Prostate gland (tissue), 2 donors: ENCODE measurements around the gene EDDM13. TPM values are rescaled to one million over a fixed set of nuclear protein-coding genes. Genes with fewer than 3 reads are reported as not detected.
"Not testable (repeated sequence)": the region's sequence is repeated elsewhere in the genome, so short reads cannot be mapped to it uniquely, and the experiment has no call there.

Source experiments
- DNase-seq: peaks from one replicate; pipeline ENCODE4 v3.0.0-alpha.2; 2019; ENCODE audit warnings: low spot score
- H3K27ac ChIP-seq, 2 donors: fragments of 200-600 bp; sonication (generic); 2 replicates each; pipeline ENCODE4 v1.5.1; 2017 to 2019
- H3K27me3 ChIP-seq: fragments of 200-600 bp; sonication (generic); replicated peaks from 2 replicates; pipeline ENCODE4 v1.5.1; 2019; ENCODE audit not compliant: insufficient read depth
- H3K36me3 ChIP-seq, 2 donors: fragments of 200-600 bp; sonication (generic); 1 replicate in 1 of 2; 2 replicates in 1 of 2; pipeline versions ENCODE4 v1.5.1 to v1.8.1; 2017 to 2019
- H3K4me1 ChIP-seq: fragments of 200-600 bp; sonication (generic); replicated peaks from 2 replicates; pipeline ENCODE4 v1.5.1; 2019
- H3K4me3 ChIP-seq, 2 donors: fragments of 200-600 bp; sonication (generic); 2 replicates each; pipeline ENCODE4 v1.5.1; 2017 to 2019
- H3K9me3 ChIP-seq: fragments of 200-600 bp; sonication (generic); 2 replicates; pipeline ENCODE4 v1.5.1; 2017
- POLR2A ChIP-seq: fragments of 450-650 bp; IDR thresholded peaks from one replicate; pipeline ENCODE4 v1.6.1; 2016; ENCODE audit warnings: antibody characterized with exemption, mild to moderate bottlenecking
- POLR2AphosphoS5 ChIP-seq: sonication (generic); formaldehyde crosslinking; IDR thresholded peaks from one replicate; pipeline ENCODE4 v1.6.1; 2017; ENCODE audit warnings: antibody characterized with exemption
- WGBS: methylation state at CpG from one replicate; pipeline ENCODE4 v1.1.5; 2018; 5-methylcytosine and 5-hydroxymethylcytosine counted together
- intact Hi-C: fragments of 100-400 bp; cut with DNase I; formaldehyde crosslinking; loops from one replicate; pipeline ENCODE4 v1.14.2; 2022
- total RNA-seq, 2 donors: library from RNA; depleted of rRNA; stranded (reverse); fragments of >200 nt; gene quantifications; one replicate each; pipeline ENCODE4 v1.1.0, GENCODE V29; 2016
- TF ChIP-seq, protein P1 (sequence below), 4 experiments: fragments of 200-600 bp in 2 of 4; fragments of 450-650 bp in 2 of 4; sonication (generic) in 2 of 4; IDR thresholded peaks; 1 replicate in 3 of 4; 2 replicates in 1 of 4; pipeline ENCODE4 v1.5.1; 2016 to 2019; ENCODE audit warnings: antibody characterized with exemption in 4 of 4, mild to moderate bottlenecking in 2 of 4, moderate library complexity in 2 of 4

Gene EDDM13
- total RNA-seq, 2 donors from 2014 or later: not detected

DNA sequence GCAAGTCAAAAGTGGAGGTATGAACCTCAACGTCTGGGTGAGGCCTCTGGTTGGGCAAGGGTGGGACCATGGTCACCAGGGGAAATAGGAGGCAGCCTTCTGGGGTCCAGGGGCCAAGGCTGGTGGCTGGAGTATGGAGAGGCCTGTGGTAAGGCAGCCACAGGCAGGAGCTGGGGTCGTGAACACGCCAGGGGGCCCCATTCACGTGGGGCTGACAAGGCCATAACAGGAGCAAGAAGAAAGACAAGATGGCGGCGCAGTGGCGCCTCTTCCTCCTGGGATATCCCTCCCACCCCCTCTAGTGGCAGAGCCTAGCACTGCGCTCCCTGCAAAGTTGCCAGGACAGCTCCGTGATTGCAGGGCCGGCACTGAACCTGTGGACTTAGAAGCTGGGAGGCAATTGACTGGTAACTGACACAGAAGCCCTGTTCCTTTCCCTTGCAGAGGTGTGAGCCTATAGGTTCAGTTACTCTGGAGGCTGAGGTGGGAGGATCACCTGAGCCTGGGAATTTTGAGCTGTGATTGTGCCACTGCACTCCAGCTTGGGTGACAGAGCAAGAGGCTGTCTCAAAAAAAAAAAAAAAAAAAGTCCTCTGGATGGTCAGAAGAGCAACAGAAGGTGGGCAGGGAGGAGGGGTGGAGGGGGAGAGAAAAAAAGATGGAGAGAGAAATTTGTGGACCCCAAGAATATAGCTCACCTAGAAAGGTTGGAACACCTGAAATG, 19.7 kb upstream of the EDDM13 start:
- no peak overlapping the region for H3K4me3 ChIP-seq
- no peaks in the 10 kb centered on the region for H3K36me3 ChIP-seq
- TF ChIP-seq, protein P1, sequence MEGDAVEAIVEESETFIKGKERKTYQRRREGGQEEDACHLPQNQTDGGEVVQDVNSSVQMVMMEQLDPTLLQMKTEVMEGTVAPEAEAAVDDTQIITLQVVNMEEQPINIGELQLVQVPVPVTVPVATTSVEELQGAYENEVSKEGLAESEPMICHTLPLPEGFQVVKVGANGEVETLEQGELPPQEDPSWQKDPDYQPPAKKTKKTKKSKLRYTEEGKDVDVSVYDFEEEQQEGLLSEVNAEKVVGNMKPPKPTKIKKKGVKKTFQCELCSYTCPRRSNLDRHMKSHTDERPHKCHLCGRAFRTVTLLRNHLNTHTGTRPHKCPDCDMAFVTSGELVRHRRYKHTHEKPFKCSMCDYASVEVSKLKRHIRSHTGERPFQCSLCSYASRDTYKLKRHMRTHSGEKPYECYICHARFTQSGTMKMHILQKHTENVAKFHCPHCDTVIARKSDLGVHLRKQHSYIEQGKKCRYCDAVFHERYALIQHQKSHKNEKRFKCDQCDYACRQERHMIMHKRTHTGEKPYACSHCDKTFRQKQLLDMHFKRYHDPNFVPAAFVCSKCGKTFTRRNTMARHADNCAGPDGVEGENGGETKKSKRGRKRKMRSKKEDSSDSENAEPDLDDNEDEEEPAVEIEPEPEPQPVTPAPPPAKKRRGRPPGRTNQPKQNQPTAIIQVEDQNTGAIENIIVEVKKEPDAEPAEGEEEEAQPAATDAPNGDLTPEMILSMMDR (IDR thresholded peaks at IDR 0.05): peak; percentile 49 to 79 (median 64)
- no peak for TF ChIP-seq POLR2A
- H3K9me3 ChIP-seq: no peaks in the 10 kb centered on the region
- whole genome bisulfite sequencing: 45% methylated on average over 10 of the region's 10 CpGs
- no peak overlapping the region for H3K27ac ChIP-seq
- intact Hi-C loops: loop anchor here (5.0 to 10.0 kb wide), 2 partner anchors 99 to 168 kb away; no protein-coding TSS in a partner anchor
- DNase-seq: peak; percentile 31
- no peaks in the 10 kb centered on the region for H3K27me3 ChIP-seq
- H3K4me1 ChIP-seq: no peaks in the 10 kb centered on the region

DNA sequence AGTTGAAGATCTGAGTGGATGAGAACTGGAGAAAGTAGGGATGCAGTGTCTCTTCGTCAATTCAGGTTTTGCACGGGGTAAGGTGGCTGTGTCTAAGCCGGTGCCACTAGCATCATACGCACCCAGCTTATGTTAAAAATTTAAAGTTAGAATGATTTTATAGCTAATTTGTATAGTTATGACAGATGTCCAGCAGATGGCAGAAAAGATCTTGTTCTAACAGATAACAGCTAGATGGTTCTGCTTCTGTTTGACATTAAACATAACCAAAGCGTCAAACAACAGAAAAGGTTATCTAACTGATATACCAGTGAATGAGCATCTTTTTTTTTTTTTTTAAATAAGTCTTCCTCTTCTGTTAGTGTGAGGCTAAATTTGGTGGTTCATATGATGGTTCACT, 18.8 kb upstream of the EDDM13 start:
- H3K27me3 ChIP-seq: no peaks in the 10 kb centered on the region
- intact Hi-C loops: loop anchor here (5.0 to 10.0 kb wide), 2 partner anchors 99 to 169 kb away; no protein-coding TSS in a partner anchor
- H3K4me3 ChIP-seq: no peak overlapping the region
- DNase-seq: peak; percentile 19
- TF ChIP-seq, protein P1 (IDR thresholded peaks at IDR 0.05): peak in 3 of 4 experiments; percentile 33 to 59 (median 49)
- TF ChIP-seq POLR2A: no peak
- no peaks in the 10 kb centered on the region for H3K4me1 ChIP-seq
- no peak overlapping the region for H3K27ac ChIP-seq
- 51% methylated on average over 5 of the region's 5 CpGs for WGBS
- H3K9me3 ChIP-seq: no peaks in the 10 kb centered on the region
- no peaks in the 10 kb centered on the region for H3K36me3 ChIP-seq

DNA sequence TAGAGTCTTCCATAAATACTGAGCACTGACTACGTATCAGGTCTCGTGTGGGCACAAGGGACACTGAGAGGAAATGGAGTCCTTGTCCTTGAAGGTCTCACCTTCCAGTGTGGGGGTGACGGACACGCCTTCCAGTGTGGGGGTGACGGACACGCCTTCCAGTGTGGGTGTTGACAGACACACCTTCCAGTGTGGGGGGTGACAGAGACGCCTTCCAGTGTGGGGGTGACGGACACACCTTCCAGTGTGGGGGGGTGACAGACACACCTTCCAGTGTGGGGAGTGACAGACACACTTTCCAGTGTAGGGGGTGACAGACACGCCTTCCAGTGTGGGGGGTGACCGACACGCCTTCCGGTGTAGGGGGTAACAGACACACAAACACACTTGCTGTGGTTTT, 14.3 kb upstream of the EDDM13 start:
- intact Hi-C loops: loop anchor here (10.0 kb wide), 1 partner anchor 173 kb away; no protein-coding TSS in a partner anchor

GRCh38 chr19:56261145-56261544, 11.4 kb upstream of the EDDM13 start:
- Histone ChIP-seq H3K27me3 (no peaks in the 10 kb centered on the region), H3K4me3 (no peak overlapping the region), H3K9me3 (no peaks in the 10 kb centered on the region), H3K36me3 (no peaks in the 10 kb centered on the region), H3K27ac (no peak overlapping the region), H3K4me1 (no peaks in the 10 kb centered on the region)
- TF ChIP-seq, protein P1 (IDR thresholded peaks at IDR 0.05): no peak
- TF ChIP-seq POLR2AphosphoS5: no peak
- no peak for TF ChIP-seq POLR2A
- intact Hi-C loops: no loop called here
- DNase-seq: no peak

More for the DNA sequence above, 14.3 kb upstream of the EDDM13 start:
- Histone ChIP-seq H3K4me3 (no peak overlapping the region), H3K36me3 (no peaks in the 10 kb centered on the region), H3K27me3 (no peaks in the 10 kb centered on the region), H3K4me1 (no peaks in the 10 kb centered on the region), H3K9me3 (no peaks in the 10 kb centered on the region), H3K27ac (no peak overlapping the region)
- no peak for TF ChIP-seq POLR2AphosphoS5
- TF ChIP-seq, protein P1 (IDR thresholded peaks at IDR 0.05): no peak
- no peak for TF ChIP-seq POLR2A
- DNase-seq: no peak
- 85% methylated on average over 12 of the region's 12 CpGs for WGBS

DNA sequence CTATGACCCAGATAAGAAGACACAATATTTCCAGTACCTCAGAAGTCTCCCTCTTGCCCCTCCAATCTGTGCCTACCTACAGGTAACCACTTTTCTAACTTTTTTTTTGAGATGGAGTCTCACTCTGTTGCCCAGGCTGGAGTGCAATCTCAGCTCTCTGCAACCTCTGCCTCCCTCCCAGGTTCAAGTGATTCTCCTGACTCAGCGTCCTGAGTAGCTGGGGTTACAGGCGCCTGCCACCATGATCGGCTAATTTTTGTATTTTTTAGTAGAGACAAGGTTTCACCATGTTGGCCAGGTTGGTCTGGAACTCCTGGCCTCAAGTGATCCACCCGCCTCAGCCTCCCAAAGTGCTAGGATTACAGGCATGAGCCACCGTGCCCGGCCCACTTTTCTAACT, 10.6 kb upstream of the EDDM13 start:
- H3K27me3 ChIP-seq, H3K4me3 ChIP-seq, H3K9me3 ChIP-seq, intact Hi-C loops, DNase-seq, H3K36me3 ChIP-seq, H3K27ac ChIP-seq, H3K4me1 ChIP-seq: not testable (repeated sequence)
- WGBS: 94% methylated on average over 6 of the region's 6 CpGs
